Astrocyte (in vitro differentiated cells and primary cell): ENCODE results near the gene PCLO. TPM values are rescaled to one million over a fixed set of nuclear protein-coding genes. Genes with fewer than 3 reads are reported as not detected.

ENCODE experiments used
- DNase-seq: peaks from one replicate; pipeline ENCODE4 v3.0.0-alpha.2; 2010; ENCODE audit warnings: low read depth
- FAIRE-seq: peaks from 2 replicates; lab custom pipeline; 2011; peaks lifted over from hg19 to GRCh38; lab: Jason Lieb, UNC
- H2AFZ ChIP-seq: 2 replicates; pipeline ENCODE4 v1.6.0; 2012; ENCODE audit warnings: low read depth, low read length, inconsistent platforms
- H3K27ac ChIP-seq: 2 replicates; pipeline ENCODE4 v1.5.1; 2011; ENCODE audit warnings: low read depth, low read length, inconsistent platforms
- H3K27me3 ChIP-seq: 2 replicates; pipeline ENCODE4 v1.6.0; 2011; ENCODE audit warnings: low read length, inconsistent platforms; ENCODE audit not compliant: insufficient read depth
- H3K36me3 ChIP-seq: 2 replicates; pipeline ENCODE4 v1.5.1; 2011; ENCODE audit warnings: low read length, inconsistent platforms; ENCODE audit not compliant: insufficient read depth
- H3K4me1 ChIP-seq: 2 replicates; pipeline ENCODE4 v1.5.1; 2011; ENCODE audit warnings: low read length, inconsistent platforms; ENCODE audit not compliant: insufficient read depth
- H3K4me2 ChIP-seq: 2 replicates; pipeline ENCODE4 v1.6.0; 2012; ENCODE audit warnings: low read length, inconsistent platforms
- H3K4me3 ChIP-seq: 2 replicates; pipeline ENCODE4 v1.5.1; 2011; ENCODE audit warnings: low read depth, mild to moderate bottlenecking, low read length, inconsistent platforms; ENCODE audit not compliant: insufficient read depth
- H3K79me2 ChIP-seq: 2 replicates; pipeline ENCODE4 v1.6.0; 2012; ENCODE audit warnings: mild to moderate bottlenecking, low read length, inconsistent platforms; ENCODE audit not compliant: insufficient read depth
- H3K9ac ChIP-seq: 2 replicates; pipeline ENCODE4 v1.6.0; 2012; ENCODE audit warnings: mild to moderate bottlenecking, low read length, inconsistent platforms
- H3K9me3 ChIP-seq: 2 replicates; pipeline ENCODE4 v1.5.1; 2012; ENCODE audit warnings: low read depth, mild to moderate bottlenecking, low read length, inconsistent platforms; ENCODE audit not compliant: insufficient read depth
- H4K20me1 ChIP-seq: 2 replicates; pipeline ENCODE4 v1.6.0; 2012; ENCODE audit warnings: low read length, inconsistent platforms; ENCODE audit not compliant: insufficient read depth
- H3K27ac Mint-ChIP-seq: one replicate; pipeline ENCODE4 v1.8.0; 2021; ENCODE audit warnings: mild to moderate bottlenecking, mixed read lengths; ENCODE audit not compliant: unreplicated experiment
- H3K27me3 Mint-ChIP-seq: one replicate; pipeline ENCODE4 v1.8.0; 2021; ENCODE audit warnings: low read depth, mixed read lengths; ENCODE audit not compliant: unreplicated experiment
- H3K36me3 Mint-ChIP-seq: one replicate; pipeline ENCODE4 v1.8.0; 2021; ENCODE audit warnings: low read depth, mixed read lengths; ENCODE audit not compliant: unreplicated experiment
- H3K4me1 Mint-ChIP-seq: one replicate; pipeline ENCODE4 v1.8.0; 2021; ENCODE audit warnings: low read depth, mixed read lengths; ENCODE audit not compliant: unreplicated experiment
- H3K4me3 Mint-ChIP-seq: one replicate; pipeline ENCODE4 v1.8.0; 2021; ENCODE audit warnings: mild to moderate bottlenecking, moderate library complexity, mixed read lengths; ENCODE audit not compliant: unreplicated experiment
- H3K9me3 Mint-ChIP-seq: one replicate; pipeline ENCODE4 v1.8.0; 2021; ENCODE audit warnings: mild to moderate bottlenecking, mixed read lengths; ENCODE audit not compliant: unreplicated experiment
- CTCF ChIP-seq: IDR thresholded peaks from 2 replicates; pipeline ENCODE4 v1.5.1; 2011; ENCODE audit warnings: low read depth, mild to moderate bottlenecking, inconsistent platforms, low read length, moderate library complexity; ENCODE audit not compliant: insufficient read depth
- EZH2 ChIP-seq: IDR thresholded peaks from 2 replicates; pipeline ENCODE4 v1.6.1; 2012; ENCODE audit warnings: mild to moderate bottlenecking, low read length, inconsistent platforms; ENCODE audit not compliant: insufficient read depth
- total RNA-seq: library from RNA; stranded (reverse); gene quantifications from 2 replicates; pipeline ENCODE4 v1.2.1, GENCODE V29; 2021

Gene PCLO
- total RNA-seq, 1 donor from 2014 or later = 3.0 TPM

- Mint-ChIP-seq H3K36me3 (no peaks in the 10 kb centered on the region), H3K4me1 (no peaks in the 10 kb centered on the region), H3K27me3 (no peaks in the 10 kb centered on the region), H3K9me3 (no peaks in the 10 kb centered on the region), H3K4me3 (no peak overlapping the region), H3K27ac (no peak overlapping the region)
- no peak overlapping the region for H3K4me3 ChIP-seq
- H3K27me3 ChIP-seq = no peaks in the 10 kb centered on the region
- no peak for DNase-seq
- H2AFZ ChIP-seq = no peak overlapping the region
- H3K4me2 ChIP-seq = no peak overlapping the region
- no peaks in the 10 kb centered on the region for H3K36me3 ChIP-seq
- TF ChIP-seq EZH2 (no peak), CTCF (no peak)
- no peaks in the 10 kb centered on the region for H3K9me3 ChIP-seq
- H4K20me1 ChIP-seq = no peaks in the 10 kb centered on the region
- H3K4me1 ChIP-seq = no peaks in the 10 kb centered on the region
- no peaks in the 10 kb centered on the region for H3K79me2 ChIP-seq
- no peak overlapping the region for H3K9ac ChIP-seq
- FAIRE-seq = no peak
- no peak overlapping the region for H3K27ac ChIP-seq
Observed at GRCh38 chr7:83142365-83142764, 20.3 kb downstream of the PCLO start.

GRCh38 chr7:83141927-83142326 is 20.8 kb downstream of the PCLO start:
- no peak for FAIRE-seq
- Histone ChIP-seq H4K20me1 (no peaks in the 10 kb centered on the region), H3K9me3 (no peaks in the 10 kb centered on the region), H3K36me3 (no peaks in the 10 kb centered on the region), H2AFZ (no peak overlapping the region), H3K4me3 (no peak overlapping the region), H3K9ac (no peak overlapping the region), H3K27me3 (no peaks in the 10 kb centered on the region), H3K4me1 (no peaks in the 10 kb centered on the region), H3K79me2 (no peaks in the 10 kb centered on the region), H3K27ac (no peak overlapping the region), H3K4me2 (no peak overlapping the region)
- TF ChIP-seq CTCF (no peak), EZH2 (no peak)
- DNase-seq = no peak
- Mint-ChIP-seq H3K27ac (no peak overlapping the region), H3K4me3 (no peak overlapping the region), H3K9me3 (no peaks in the 10 kb centered on the region), H3K4me1 (no peaks in the 10 kb centered on the region), H3K27me3 (no peaks in the 10 kb centered on the region), H3K36me3 (no peaks in the 10 kb centered on the region)

GRCh38 chr7:83130623-83131545 is 31.8 kb downstream of the PCLO start:
- H3K4me2 ChIP-seq = no peak overlapping the region
- Mint-ChIP-seq H3K27ac (no peak overlapping the region), H3K27me3 (no peaks in the 10 kb centered on the region), H3K4me3 (no peak overlapping the region), H3K4me1 (no peaks in the 10 kb centered on the region), H3K36me3 (peaks cover 6% of the 10 kb centered on the region), H3K9me3 (peaks cover 2% of the 10 kb centered on the region)
- H3K9ac ChIP-seq = no peak overlapping the region
- FAIRE-seq = no peak
- TF ChIP-seq EZH2 (no peak), CTCF (no peak)
- no peaks in the 10 kb centered on the region for H4K20me1 ChIP-seq
- H3K27me3 ChIP-seq = no peaks in the 10 kb centered on the region
- no peaks in the 10 kb centered on the region for H3K79me2 ChIP-seq
- H3K27ac ChIP-seq = no peak overlapping the region
- H3K9me3 ChIP-seq = no peaks in the 10 kb centered on the region
- H3K4me3 ChIP-seq = no peak overlapping the region
- no peaks in the 10 kb centered on the region for H3K4me1 ChIP-seq
- H3K36me3 ChIP-seq = no peaks in the 10 kb centered on the region
- H2AFZ ChIP-seq = no peak overlapping the region
- DNase-seq = peak; percentile 16
